ENCODE data around the gene CYB561D1.

DNA sequence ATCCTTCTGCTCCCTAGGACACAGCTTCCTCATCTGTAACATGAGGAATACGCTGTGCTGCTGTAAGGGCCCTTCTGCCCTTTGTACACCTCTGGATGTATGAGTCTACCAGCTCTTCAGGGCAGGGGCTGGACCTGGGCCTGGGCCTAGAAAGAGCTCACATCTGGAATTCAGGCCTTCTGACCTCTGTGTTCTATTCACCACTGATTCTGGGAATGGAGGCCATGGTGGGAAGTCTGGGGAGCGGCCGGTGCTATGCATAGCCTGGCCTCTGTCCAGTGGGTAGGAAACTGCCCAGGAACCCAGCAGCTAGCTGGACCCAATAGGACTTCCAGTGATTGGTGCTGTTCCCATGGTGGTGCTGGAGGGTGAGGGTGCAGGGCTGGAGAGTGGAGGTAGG is 34.8 kb downstream of the CYB561D1 start:
- TF ChIP-seq, protein P1, sequence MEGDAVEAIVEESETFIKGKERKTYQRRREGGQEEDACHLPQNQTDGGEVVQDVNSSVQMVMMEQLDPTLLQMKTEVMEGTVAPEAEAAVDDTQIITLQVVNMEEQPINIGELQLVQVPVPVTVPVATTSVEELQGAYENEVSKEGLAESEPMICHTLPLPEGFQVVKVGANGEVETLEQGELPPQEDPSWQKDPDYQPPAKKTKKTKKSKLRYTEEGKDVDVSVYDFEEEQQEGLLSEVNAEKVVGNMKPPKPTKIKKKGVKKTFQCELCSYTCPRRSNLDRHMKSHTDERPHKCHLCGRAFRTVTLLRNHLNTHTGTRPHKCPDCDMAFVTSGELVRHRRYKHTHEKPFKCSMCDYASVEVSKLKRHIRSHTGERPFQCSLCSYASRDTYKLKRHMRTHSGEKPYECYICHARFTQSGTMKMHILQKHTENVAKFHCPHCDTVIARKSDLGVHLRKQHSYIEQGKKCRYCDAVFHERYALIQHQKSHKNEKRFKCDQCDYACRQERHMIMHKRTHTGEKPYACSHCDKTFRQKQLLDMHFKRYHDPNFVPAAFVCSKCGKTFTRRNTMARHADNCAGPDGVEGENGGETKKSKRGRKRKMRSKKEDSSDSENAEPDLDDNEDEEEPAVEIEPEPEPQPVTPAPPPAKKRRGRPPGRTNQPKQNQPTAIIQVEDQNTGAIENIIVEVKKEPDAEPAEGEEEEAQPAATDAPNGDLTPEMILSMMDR (IDR thresholded peaks at IDR 0.05) = no peak
- no peak for TF ChIP-seq EP300 (IDR thresholded peaks at IDR 0.05)
- no peak for TF ChIP-seq POLR2A (IDR thresholded peaks at IDR 0.05; ENCODE audit: low read depth)
- no peak for TF ChIP-seq POLR2AphosphoS5 (IDR thresholded peaks at IDR 0.05)

All from esophagus muscularis mucosa (tissue), 4 donors.